ENCODE data around the gene DDX60. TPM values are rescaled to one million over a fixed set of nuclear protein-coding genes. Genes with fewer than 3 reads are reported as not detected.
"Not testable (repeated sequence)": the region's sequence is repeated elsewhere in the genome, so short reads cannot be mapped to it uniquely, and the experiment has no call there.

DDX60 gene
- total RNA-seq, 2 donors from 2014 or later = 4.0 to 4.7 TPM

GRCh38 chr4:168304744-168305459 is 13.7 kb downstream of the DDX60 start:
- Histone ChIP-seq H3K27me3 (no peaks in the 10 kb centered on the region), H3K4me3 (no peak overlapping the region), H3K4me1 (no peaks in the 10 kb centered on the region), H3K9me3 (no peaks in the 10 kb centered on the region), H3K27ac (no peak overlapping the region), H3K36me3 (replicated peaks in 1 of 2; ENCODE audit: insufficient read depth in 1 of 2, low read depth in 2 of 2) (peaks cover 0 to 3% of the 10 kb centered on the region in 2 donors)
- 67 to 69% methylated on average over 3 of the region's 3 CpGs for WGBS, 2 donors
- DNase-seq (no peak), ATAC-seq (no peak)
- TF ChIP-seq CTCF (IDR thresholded peaks at IDR 0.05) (no peak), POLR2A (IDR thresholded peaks at IDR 0.05) (no peak)
- intact Hi-C loops (cut with DNase I) = no loop called here

GRCh38 chr4:168303430-168303829 is 15.1 kb downstream of the DDX60 start:
- H3K9me3 ChIP-seq; H3K4me1 ChIP-seq; intact Hi-C loops (cut with DNase I); H3K27me3 ChIP-seq; DNase-seq; H3K4me3 ChIP-seq; H3K27ac ChIP-seq; ATAC-seq; H3K36me3 ChIP-seq (replicated peaks in 1 of 2; ENCODE audit: insufficient read depth in 1 of 2, low read depth in 2 of 2): not testable (repeated sequence)
- 92 to 93% methylated on average over 5 of the region's 5 CpGs for WGBS, 2 donors

GRCh38 chr4:168293386-168293975 is 25.1 kb downstream of the DDX60 start:
- WGBS, 2 donors = 88 to 90% methylated on average over 3 of the region's 3 CpGs
- DNase-seq = no peak
- no peak overlapping the region for H3K4me3 ChIP-seq
- H3K27ac ChIP-seq = no peak overlapping the region
- H3K4me1 ChIP-seq = no peaks in the 10 kb centered on the region
- ATAC-seq = no peak
- no peaks in the 10 kb centered on the region for H3K36me3 ChIP-seq (replicated peaks in 1 of 2; ENCODE audit: insufficient read depth in 1 of 2, low read depth in 2 of 2)
- H3K27me3 ChIP-seq = no peaks in the 10 kb centered on the region
- H3K9me3 ChIP-seq = no peaks in the 10 kb centered on the region
- intact Hi-C loops (cut with DNase I) = no loop called here
- no peak for TF ChIP-seq POLR2A (IDR thresholded peaks at IDR 0.05)
- no peak for TF ChIP-seq CTCF (IDR thresholded peaks at IDR 0.05)

GRCh38 chr4:168291242-168291641 is 27.3 kb downstream of the DDX60 start:
- intact Hi-C loops (cut with DNase I) = no loop called here
- Histone ChIP-seq H3K27me3 (no peaks in the 10 kb centered on the region), H3K9me3 (no peaks in the 10 kb centered on the region), H3K4me3 (no peak overlapping the region), H3K36me3 (replicated peaks in 1 of 2; ENCODE audit: insufficient read depth in 1 of 2, low read depth in 2 of 2) (no peaks in the 10 kb centered on the region), H3K4me1 (no peaks in the 10 kb centered on the region), H3K27ac (no peak overlapping the region)
- WGBS, 2 donors = 87 to 100% methylated on average over 1 of the region's 1 CpG
- no peak for ATAC-seq
- TF ChIP-seq CTCF (IDR thresholded peaks at IDR 0.05) = no peak
- no peak for TF ChIP-seq POLR2A (IDR thresholded peaks at IDR 0.05)
- DNase-seq = no peak

- H3K36me3 ChIP-seq (replicated peaks in 1 of 2; ENCODE audit: insufficient read depth in 1 of 2, low read depth in 2 of 2); H3K27me3 ChIP-seq; DNase-seq; H3K4me3 ChIP-seq; H3K4me1 ChIP-seq; H3K27ac ChIP-seq; ATAC-seq; H3K9me3 ChIP-seq; intact Hi-C loops (cut with DNase I): not testable (repeated sequence)
- WGBS, 2 donors = 89 to 95% methylated on average over 1 of the region's 1 CpG
These were observed 32.7 kb downstream of the DDX60 start for GRCh38 chr4:168285850-168286249.

GRCh38 chr4:168279556-168279955 is 39.0 kb downstream of the DDX60 start:
- intact Hi-C loops (cut with DNase I) = no loop called here
- DNase-seq (no peak), ATAC-seq (no peak)
- Histone ChIP-seq H3K4me1 (no peaks in the 10 kb centered on the region), H3K27ac (no peak overlapping the region), H3K36me3 (replicated peaks in 1 of 2; ENCODE audit: insufficient read depth in 1 of 2, low read depth in 2 of 2) (no peaks in the 10 kb centered on the region), H3K4me3 (no peak overlapping the region), H3K9me3 (no peaks in the 10 kb centered on the region), H3K27me3 (no peaks in the 10 kb centered on the region)
- 58 to 64% methylated on average over 2 of the region's 2 CpGs for WGBS, 2 donors
- TF ChIP-seq POLR2A (IDR thresholded peaks at IDR 0.05) (no peak), CTCF (IDR thresholded peaks at IDR 0.05) (no peak)
